CD14-positive monocyte (primary cell): ENCODE data around the gene KDM5C. TPM values are rescaled to one million over a fixed set of nuclear protein-coding genes. Genes with fewer than 3 reads are reported as not detected.

Experiments used
- DNase-seq, 3 donors: peaks; one replicate each; pipeline ENCODE4 v3.0.0-alpha.2; 2011 to 2022
- H2AFZ ChIP-seq: 2 replicates; pipeline ENCODE4 v1.6.0; 2012; ENCODE audit warnings: mild to moderate bottlenecking, low read depth, low read length, inconsistent platforms; ENCODE audit not compliant: insufficient read depth, poor library complexity, severe bottlenecking
- H3K27ac ChIP-seq, 2 donors: 1 replicate in 1 of 2; 2 replicates in 1 of 2; pipeline ENCODE4 v1.5.1; 2012 to 2013; ENCODE audit warnings: low read length in 2 of 2, control low read depth in 1 of 2, inconsistent platforms in 1 of 2, low read depth in 1 of 2, mild to moderate bottlenecking in 1 of 2
- H3K27me3 ChIP-seq, 2 donors: one replicate each; pipeline versions ENCODE4 v1.6.0 to v1.6.1; 2011 to 2013; ENCODE audit warnings: low read length in 2 of 2; ENCODE audit not compliant: control insufficient read depth in 2 of 2, insufficient read depth in 2 of 2
- H3K36me3 ChIP-seq, 2 donors: replicated peaks in 1 of 2; 1 replicate in 1 of 2; 2 replicates in 1 of 2; pipeline versions ENCODE4 v1.5.1 to v1.6.1; 2012 to 2013; ENCODE audit warnings: low read length in 2 of 2, control low read depth in 1 of 2, inconsistent platforms in 1 of 2, mild to moderate bottlenecking in 1 of 2; ENCODE audit not compliant: insufficient read depth in 2 of 2, control insufficient read depth in 1 of 2
- H3K4me1 ChIP-seq, 2 donors: 1 replicate in 1 of 2; 2 replicates in 1 of 2; pipeline versions ENCODE4 v1.5.1 to v1.6.1; 2012 to 2013; ENCODE audit warnings: low read length in 2 of 2, control low read depth in 1 of 2, inconsistent platforms in 1 of 2, mild to moderate bottlenecking in 1 of 2, moderate library complexity in 1 of 2; ENCODE audit not compliant: insufficient read depth in 2 of 2, control insufficient read depth in 1 of 2
- H3K4me2 ChIP-seq: replicated peaks from 2 replicates; pipeline ENCODE3; 2012; ENCODE audit warnings: low read length, moderate library complexity, mild to moderate bottlenecking; ENCODE audit not compliant: poor library complexity, severe bottlenecking; ENCODE audit errors: extremely low read depth
- H3K4me3 ChIP-seq, 3 experiments: fragments of 200-600 bp in 1 of 3; sonication (generic) in 1 of 3; replicated peaks in 1 of 3; 1 replicate in 2 of 3; 2 replicates in 1 of 3; pipeline ENCODE4 v1.5.1; 2011 to 2013; ENCODE audit warnings: low read length in 3 of 3, mild to moderate bottlenecking in 3 of 3, control low read depth in 2 of 3, low read depth in 2 of 3, inconsistent platforms in 1 of 3, moderate library complexity in 1 of 3
- H3K79me2 ChIP-seq: 2 replicates; pipeline ENCODE4 v1.6.0; 2012; ENCODE audit warnings: mild to moderate bottlenecking, control low read depth, inconsistent platforms, low read length, moderate library complexity; ENCODE audit not compliant: insufficient read depth
- H3K9ac ChIP-seq: 2 replicates; pipeline ENCODE4 v1.6.0; 2017; ENCODE audit warnings: low read length, mild to moderate bottlenecking; ENCODE audit not compliant: insufficient read depth, poor library complexity, severe bottlenecking
- H3K9me3 ChIP-seq, 2 donors: replicated peaks in 1 of 2; 1 replicate in 1 of 2; 2 replicates in 1 of 2; pipeline versions ENCODE4 v1.5.1 to v1.6.1; 2012 to 2013; ENCODE audit warnings: low read length in 2 of 2, control low read depth in 1 of 2; ENCODE audit not compliant: control insufficient read depth in 1 of 2, insufficient read depth in 1 of 2
- H4K20me1 ChIP-seq: 2 replicates; pipeline ENCODE4 v1.6.0; 2012; ENCODE audit warnings: mild to moderate bottlenecking, low read length, control low read depth, moderate library complexity; ENCODE audit not compliant: insufficient read depth
- H3K27ac Mint-ChIP-seq, 7 donors: one replicate each; pipeline ENCODE4 v1.8.0; 2020; ENCODE audit warnings: mild to moderate bottlenecking in 7 of 7, mixed read lengths in 7 of 7, moderate library complexity in 6 of 7, inconsistent platforms in 2 of 7
- H3K27me3 Mint-ChIP-seq, 3 donors: one replicate each; pipeline ENCODE4 v1.8.0; 2021 to 2022; ENCODE audit warnings: low read depth in 3 of 3, mild to moderate bottlenecking in 3 of 3, mixed read lengths in 3 of 3, moderate library complexity in 3 of 3, inconsistent platforms in 1 of 3
- H3K36me3 Mint-ChIP-seq, 2 donors: one replicate each; pipeline ENCODE4 v1.8.0; 2020; ENCODE audit warnings: mixed read lengths in 2 of 2, inconsistent platforms in 1 of 2, mild to moderate bottlenecking in 1 of 2
- H3K4me1 Mint-ChIP-seq: one replicate; pipeline ENCODE4 v1.8.0; 2020; ENCODE audit warnings: mild to moderate bottlenecking, mixed read lengths
- H3K4me3 Mint-ChIP-seq, 2 donors: one replicate each; pipeline ENCODE4 v1.8.0; 2020; ENCODE audit warnings: mild to moderate bottlenecking in 2 of 2, mixed read lengths in 2 of 2, moderate library complexity in 1 of 2
- H3K9me3 Mint-ChIP-seq, 7 donors: one replicate each; pipeline ENCODE4 v1.8.0; 2020 to 2022; ENCODE audit warnings: mixed read lengths in 7 of 7, mild to moderate bottlenecking in 6 of 7, moderate library complexity in 6 of 7, inconsistent platforms in 2 of 7
- WGBS: methylation state at CpG from one replicate; pipeline ENCODE4 v1.1.5; 2013; ENCODE audit warnings: missing lambda C conversion rate; ENCODE audit not compliant: insufficient coverage; 5-methylcytosine and 5-hydroxymethylcytosine counted together
- intact Hi-C, 2 donors: fragments of 100-400 bp; cut with micrococcal nuclease; formaldehyde crosslinking; loops; one replicate each; pipeline versions ENCODE4 v1.15.0 to v1.15.1; 2023
- polyA plus RNA-seq, 3 donors: library from polyadenylated mRNA; depleted of rRNA in 1 of 3; unstranded in 2 of 3; stranded (reverse) in 1 of 3; fragments of 300-500 nt in 2 of 3; fragments of >200 nt in 1 of 3; fragmentation: Illumina TruSeq in 2 of 3; gene quantifications; 1 replicate in 2 of 3; 2 replicates in 1 of 3; pipeline ENCODE4 v1.2.3, GENCODE V29; 2012 to 2021
- small RNA-seq: library from RNA; depleted of rRNA; stranded (forward); fragments of <200 nt; gene quantifications from one replicate; pipeline ENCODE3, GENCODE V24; 2012; ENCODE audit warnings: low read depth; ENCODE audit not compliant: insufficient read length
- TF ChIP-seq, protein P1 (sequence below): fragments of 200-600 bp; IDR thresholded peaks from one replicate; pipeline ENCODE4 v1.8.0; 2022; ENCODE audit warnings: antibody characterized with exemption, mild to moderate bottlenecking

KDM5C gene
- polyA plus RNA-seq, 3 donors, result 13.3 to 93.6 (median 16.7) TPM

DNA sequence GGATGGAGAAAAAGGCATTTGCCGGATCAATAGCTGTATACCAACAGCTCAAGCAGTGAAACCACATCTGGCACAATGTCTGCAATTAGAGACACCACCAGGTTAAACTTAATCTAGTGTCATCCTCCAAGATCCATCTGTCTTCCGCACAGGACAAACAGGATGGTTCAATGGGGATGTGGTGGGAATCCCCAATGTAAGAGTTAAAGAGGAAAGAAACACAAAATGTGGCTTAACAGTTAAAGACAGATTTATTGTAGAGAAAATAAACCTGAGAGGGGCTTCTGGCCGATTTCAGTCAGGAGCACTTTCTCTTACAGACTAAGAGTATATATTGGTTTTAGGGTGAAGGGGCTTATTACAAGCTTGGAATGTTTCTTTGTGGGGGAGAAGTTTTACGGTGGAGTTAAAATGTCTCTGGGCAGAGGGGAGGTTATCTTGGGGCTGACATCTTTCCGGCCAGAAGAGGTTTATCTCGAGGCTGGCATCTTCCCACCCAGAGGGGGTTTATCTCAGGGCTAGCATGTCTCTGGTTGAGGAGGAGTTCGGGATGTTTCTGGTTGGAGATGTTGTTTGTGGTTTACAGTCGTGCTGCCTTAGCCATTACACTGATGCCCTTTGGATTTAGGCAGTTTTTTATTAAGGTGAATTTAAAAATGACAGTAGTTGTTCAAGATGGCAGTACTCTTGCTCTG lies 69.3 kb downstream of the KDM5C start:
- Histone ChIP-seq H3K9me3 (no peaks in the 10 kb centered on the region), H3K4me2 (no peak overlapping the region), H3K27ac (no peak overlapping the region), H3K27me3 (peaks cover 0 to 6% of the 10 kb centered on the region in 2 donors), H3K36me3 (no peaks in the 10 kb centered on the region), H2AFZ (no peak overlapping the region), H3K79me2 (no peaks in the 10 kb centered on the region), H3K4me1 (no peaks in the 10 kb centered on the region), H3K4me3 (no peak overlapping the region), H4K20me1 (no peaks in the 10 kb centered on the region), H3K9ac (no peak overlapping the region)
- Mint-ChIP-seq H3K27me3 (peaks cover 0 to 13% (median 1%) of the 10 kb centered on the region in 3 donors), H3K9me3 (peaks cover 0 to 9% (median 4%) of the 10 kb centered on the region in 7 donors), H3K4me1 (no peaks in the 10 kb centered on the region), H3K36me3 (no peaks in the 10 kb centered on the region), H3K27ac (no peak overlapping the region), H3K4me3 (no peak overlapping the region)
- WGBS, result 100% methylated on average over 1 of the region's 8 CpGs
- TF ChIP-seq, protein P1, sequence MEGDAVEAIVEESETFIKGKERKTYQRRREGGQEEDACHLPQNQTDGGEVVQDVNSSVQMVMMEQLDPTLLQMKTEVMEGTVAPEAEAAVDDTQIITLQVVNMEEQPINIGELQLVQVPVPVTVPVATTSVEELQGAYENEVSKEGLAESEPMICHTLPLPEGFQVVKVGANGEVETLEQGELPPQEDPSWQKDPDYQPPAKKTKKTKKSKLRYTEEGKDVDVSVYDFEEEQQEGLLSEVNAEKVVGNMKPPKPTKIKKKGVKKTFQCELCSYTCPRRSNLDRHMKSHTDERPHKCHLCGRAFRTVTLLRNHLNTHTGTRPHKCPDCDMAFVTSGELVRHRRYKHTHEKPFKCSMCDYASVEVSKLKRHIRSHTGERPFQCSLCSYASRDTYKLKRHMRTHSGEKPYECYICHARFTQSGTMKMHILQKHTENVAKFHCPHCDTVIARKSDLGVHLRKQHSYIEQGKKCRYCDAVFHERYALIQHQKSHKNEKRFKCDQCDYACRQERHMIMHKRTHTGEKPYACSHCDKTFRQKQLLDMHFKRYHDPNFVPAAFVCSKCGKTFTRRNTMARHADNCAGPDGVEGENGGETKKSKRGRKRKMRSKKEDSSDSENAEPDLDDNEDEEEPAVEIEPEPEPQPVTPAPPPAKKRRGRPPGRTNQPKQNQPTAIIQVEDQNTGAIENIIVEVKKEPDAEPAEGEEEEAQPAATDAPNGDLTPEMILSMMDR, result no peak
- intact Hi-C loops, result no loop called here
- no peak for DNase-seq

DNA sequence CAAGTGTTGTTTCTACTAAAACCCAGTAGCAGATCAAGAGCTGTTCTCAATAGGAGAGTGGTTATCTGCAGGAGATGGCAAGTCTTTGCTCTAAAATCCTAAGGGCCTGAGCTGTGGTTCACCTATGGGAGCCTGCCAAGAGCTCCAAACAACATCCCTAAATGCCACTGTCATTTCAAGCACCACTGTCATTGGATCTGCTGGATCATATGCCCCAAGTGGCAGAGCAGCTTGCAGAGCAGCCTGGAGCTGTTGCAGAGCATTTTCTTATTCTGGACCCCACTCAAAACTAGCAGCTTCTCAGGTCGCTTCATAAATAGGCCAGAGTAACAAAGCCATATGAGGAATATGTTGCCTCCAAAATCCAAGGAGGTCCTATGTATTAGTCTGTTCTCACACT lies 71.4 kb downstream of the KDM5C start:
- peaks cover 0 to 10% (median 0%) of the 10 kb centered on the region in 3 donors for H3K27me3 Mint-ChIP-seq
- H3K9me3 ChIP-seq, result no peaks in the 10 kb centered on the region
- TF ChIP-seq, protein P1, result no peak
- H3K4me1 ChIP-seq, result no peaks in the 10 kb centered on the region
- no peaks in the 10 kb centered on the region for H3K4me1 Mint-ChIP-seq
- no CpG with 5 or more reads among the region's 1 CpG for WGBS
- no peaks in the 10 kb centered on the region for H3K36me3 ChIP-seq
- no peak overlapping the region for H3K9ac ChIP-seq
- H3K9me3 Mint-ChIP-seq, result peaks cover 0 to 8% (median 4%) of the 10 kb centered on the region in 7 donors
- H3K27ac ChIP-seq, result no peak overlapping the region
- no peak overlapping the region for H3K27ac Mint-ChIP-seq
- H3K4me3 Mint-ChIP-seq, result no peak overlapping the region
- no peak overlapping the region for H2AFZ ChIP-seq
- no peaks in the 10 kb centered on the region for H3K79me2 ChIP-seq
- no peak overlapping the region for H3K4me3 ChIP-seq
- no peaks in the 10 kb centered on the region for H3K36me3 Mint-ChIP-seq
- intact Hi-C loops, result no loop called here
- H3K27me3 ChIP-seq, result peaks cover 0 to 6% of the 10 kb centered on the region in 2 donors
- no peak for DNase-seq
- no peak overlapping the region for H3K4me2 ChIP-seq
- H4K20me1 ChIP-seq, result no peaks in the 10 kb centered on the region

Small RNA genes lying within 50 kb of the gene (small RNA-seq; reads per million reads assigned to genes)
- gene AL139396.1 (not detected), gene MIR6894 (0.71 reads per million), gene MIR6895 (not detected)

Other genes starting within 250 kb of the KDM5C start
- gene GPR173, start 176.4 kb downstream of the KDM5C start, polyA plus RNA-seq, result under 1 TPM in 1 of 3 donors, not detected in 2; 0.43 TPM
- 10 to 100 TPM in 1 of 3 donors, under 1 TPM in 2; 0.33 to 29.4 (median 0.40) TPM for gene TSPYL2, start 142.8 kb downstream of the KDM5C start, polyA plus RNA-seq
- 1 to 10 TPM in 1 of 3 donors, under 1 TPM in 2; 0.32 to 4.3 (median 0.44) TPM for gene KANTR, start 131.1 kb downstream of the KDM5C start, polyA plus RNA-seq
- gene IQSEC2, start 56.4 kb upstream of the KDM5C start, polyA plus RNA-seq, result 10 to 100 TPM in 1 of 3 donors, 1 to 10 TPM in 2; 6.5 to 31.2 (median 6.9) TPM
- 10 to 100 TPM; 25.5 to 53.2 (median 25.6) TPM for gene SMC1A, start 197.4 kb upstream of the KDM5C start, polyA plus RNA-seq
- gene RIBC1, start 197.7 kb upstream of the KDM5C start, polyA plus RNA-seq, result under 1 TPM in 2 of 3 donors, not detected in 1; 0.31 to 0.35 TPM
- gene HSD17B10, start 209.2 kb upstream of the KDM5C start, polyA plus RNA-seq, result 100 to 1,000 TPM in 2 of 3 donors, 10 to 100 TPM in 1; 93.2 to 163 (median 136) TPM